ENCODE data around the gene N4BP2L2. TPM values are rescaled to one million over a fixed set of nuclear protein-coding genes. Genes with fewer than 3 reads are reported as not detected.

The N4BP2L2 gene
- total and polyA plus RNA-seq, 2 donors (not counting 3 experiments of a cell fraction or from before 2014, with no cell fraction given): 21.7 to 101 TPM

DNA sequence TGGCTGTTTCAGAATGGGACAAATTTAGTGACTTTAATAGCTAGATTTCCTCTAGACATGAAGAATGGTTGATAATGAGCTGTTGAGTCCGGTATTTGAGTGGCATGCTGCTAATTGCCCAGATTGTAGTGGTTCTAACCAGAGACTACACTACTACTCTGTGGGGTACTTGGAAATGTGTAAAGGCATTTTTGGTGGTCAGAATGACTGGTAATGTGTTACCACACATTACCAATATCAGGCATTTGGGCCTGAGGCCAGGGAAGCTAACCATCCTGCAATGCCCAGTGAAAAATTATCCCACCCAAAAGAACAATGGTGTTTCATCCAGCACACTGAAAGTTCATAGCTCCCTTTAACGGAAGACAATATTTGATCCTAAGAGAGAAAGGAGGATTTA is 93.1 kb downstream of the N4BP2L2 start:
- intact Hi-C loops (cut with micrococcal nuclease): loop anchor here (10.0 kb wide), 1 partner anchor 531 kb away; no protein-coding TSS in a partner anchor
- POLR2A ChIA-PET: no interaction called here
- Histone ChIP-seq H3K4me1 (ENCODE audit: control insufficient read depth, extremely low read depth, insufficient read depth, low read length) (no peaks in the 10 kb centered on the region), H3K27me3 (ENCODE audit: control insufficient read depth in 2 of 2, insufficient read depth in 2 of 2, low read length in 2 of 2) (no peaks in the 10 kb centered on the region), H4K20me1 (replicated peaks; ENCODE audit: control insufficient read depth, extremely low read depth, insufficient read depth, low read length) (no peaks in the 10 kb centered on the region), H3K9ac (replicated peaks; ENCODE audit: extremely low read depth, insufficient read depth, low read length) (no peak overlapping the region), H3K9me3 (replicated peaks; ENCODE audit: control insufficient read depth, insufficient read depth, low read length) (no peaks in the 10 kb centered on the region), H3K4me2 (ENCODE audit: insufficient read depth, low read length) (no peak overlapping the region), H3K79me2 (ENCODE audit: control insufficient read depth, insufficient read depth, low read length) (no peaks in the 10 kb centered on the region), H3K27ac (ENCODE audit: insufficient read depth, low read depth, low read length) (no peak overlapping the region), H3K4me3 (replicated peaks in 1 of 3; ENCODE audit: insufficient read depth in 1 of 3, low read depth in 1 of 3, low read length in 3 of 3) (no peak overlapping the region), H3K9me1 (replicated peaks; ENCODE audit: control insufficient read depth, extremely low read depth, insufficient read depth, low read length) (no peaks in the 10 kb centered on the region), H3K36me3 (ENCODE audit: control insufficient read depth in 2 of 2, extremely low read depth in 1 of 2, insufficient read depth in 2 of 2, low read length in 2 of 2) (no peaks in the 10 kb centered on the region), H2AFZ (ENCODE audit: low read depth, low read length) (no peak overlapping the region)
- BruUV-seq (replicated peaks): no TSS peak
- dilution Hi-C loops (cut with MboI; ENCODE audit: extremely low pct_ligation_motif_present, low sequenced_read_pairs): no loop called here
- CTCF ChIA-PET: no interaction called here
- FAIRE-seq (no peak), DNase-seq (ENCODE audit: low read depth, low spot score) (no peak)
- no peak for TF ChIP-seq MYC (IDR thresholded peaks at IDR 0.05; ENCODE audit: low read depth, low read length)
- TF ChIP-seq JUN (IDR thresholded peaks at IDR 0.05; ENCODE audit: borderline replicate concordance, insufficient read depth, insufficient read length, low read depth): no peak
- TF ChIP-seq FOS (IDR thresholded peaks at IDR 0.05; ENCODE audit: borderline replicate concordance, insufficient read depth, low read length): no peak
- no peak for TF ChIP-seq POLR2AphosphoS5 (IDR thresholded peaks at IDR 0.05; ENCODE audit: insufficient read depth, low read depth, low read length)
- TF ChIP-seq MAX (IDR thresholded peaks at IDR 0.05; ENCODE audit: insufficient read depth, insufficient read length): no peak
- no peak for TF ChIP-seq GATA2 (IDR thresholded peaks at IDR 0.05; ENCODE audit: insufficient read depth, insufficient read length, low read depth, low read length)
- no peak for TF ChIP-seq POLR2A (IDR thresholded peaks at IDR 0.05; ENCODE audit: low read depth, low read length)
- no peak for TF ChIP-seq CTCF (IDR thresholded peaks at IDR 0.05; ENCODE audit: extremely low read depth in 1 of 2, insufficient read depth in 1 of 2, low read depth in 1 of 2, low read length in 2 of 2)
- no peak for TF ChIP-seq EZH2 (IDR thresholded peaks at IDR 0.05; ENCODE audit: borderline replicate concordance, low read depth, low read length, severe bottlenecking)
